ENCODE data around the gene SSX2IP.
"Not testable (repeated sequence)": the region's sequence is repeated elsewhere in the genome, so short reads cannot be mapped to it uniquely, and the experiment has no call there.

Gene SSX2IP

GRCh38 chr1:84690397-84691121, at the start of gene SSX2IP:
SSX2IP (minus strand) TSS chr1:84690461; CDS start chr1:84671219, 19,242 bp downstream.
- DNase-seq (ENCODE audit: low read depth) = peak; percentile 100

GRCh38 chr1:84738237-84738636, 48.0 kb upstream of the SSX2IP start:
- no peak for DNase-seq (ENCODE audit: low read depth)

- DNase-seq (ENCODE audit: low read depth) = no peak
Measured at GRCh38 chr1:84737590-84737989, 47.3 kb upstream of the SSX2IP start.

GRCh38 chr1:84736944-84737343, 46.7 kb upstream of the SSX2IP start:
- DNase-seq (ENCODE audit: low read depth) = no peak

GRCh38 chr1:84736445-84736844, 46.2 kb upstream of the SSX2IP start:
- no peak for DNase-seq (ENCODE audit: low read depth)

- no peak for DNase-seq (ENCODE audit: low read depth)
Measured at GRCh38 chr1:84735483-84735882, 45.2 kb upstream of the SSX2IP start.

GRCh38 chr1:84732520-84732919, 42.3 kb upstream of the SSX2IP start:
- no peak for DNase-seq (ENCODE audit: low read depth)

GRCh38 chr1:84731519-84731918, 41.3 kb upstream of the SSX2IP start:
- no peak for DNase-seq (ENCODE audit: low read depth)

- not testable (repeated sequence) for DNase-seq (ENCODE audit: low read depth)
Measured at GRCh38 chr1:84727711-84728110, 37.5 kb upstream of the SSX2IP start.

- DNase-seq (ENCODE audit: low read depth) = no peak
Measured at GRCh38 chr1:84726593-84727499, 36.6 kb upstream of the SSX2IP start.

- DNase-seq (ENCODE audit: low read depth) = peak; percentile 14
Measured at GRCh38 chr1:84724128-84724860, 34.0 kb upstream of the SSX2IP start.

- no peak for DNase-seq (ENCODE audit: low read depth)
Measured at GRCh38 chr1:84722794-84723193, 32.5 kb upstream of the SSX2IP start.

GRCh38 chr1:84721872-84722271, 31.6 kb upstream of the SSX2IP start:
- DNase-seq (ENCODE audit: low read depth) = not testable (repeated sequence)

- DNase-seq (ENCODE audit: low read depth) = no peak
Measured at GRCh38 chr1:84721152-84721551, 30.9 kb upstream of the SSX2IP start.

GRCh38 chr1:84720221-84720780, 30.0 kb upstream of the SSX2IP start:
- DNase-seq (ENCODE audit: low read depth) = no peak

- DNase-seq (ENCODE audit: low read depth) = no peak
Measured at GRCh38 chr1:84719543-84720217, 29.4 kb upstream of the SSX2IP start.

- DNase-seq (ENCODE audit: low read depth) = no peak
Measured at GRCh38 chr1:84715342-84716019, 25.2 kb upstream of the SSX2IP start.

- DNase-seq (ENCODE audit: low read depth) = no peak
Measured at GRCh38 chr1:84712276-84712874, 22.1 kb upstream of the SSX2IP start.

GRCh38 chr1:84711869-84712268, 21.6 kb upstream of the SSX2IP start:
- DNase-seq (ENCODE audit: low read depth) = no peak

- no peak for DNase-seq (ENCODE audit: low read depth)
Measured at GRCh38 chr1:84711121-84711520, 20.9 kb upstream of the SSX2IP start.

- DNase-seq (ENCODE audit: low read depth) = no peak
Measured at GRCh38 chr1:84709131-84709530, 18.9 kb upstream of the SSX2IP start.

Data from stimulated activated CD8-positive, alpha-beta memory T cell treated with anti-CD3 and anti-CD28 coated beads, Interleukin-7, amount 100 ng/mL, for 24 hours (primary cell).